SKM-1 (cell line): ENCODE results near the gene PMFBP1.
"Not testable (repeated sequence)": the region's sequence is repeated elsewhere in the genome, so short reads cannot be mapped to it uniquely, and the experiment has no call there.

Source experiments
- DNase-seq: peaks from one replicate; lab custom pipeline; 2025; ENCODE audit not compliant: unreplicated experiment; lab: John Stamatoyannopoulos, UW

PMFBP1 gene

GRCh38 chr16:72108353-72109102 lies 63.4 kb downstream of the PMFBP1 start:
- no peak for DNase-seq

- DNase-seq: no peak
Observed at GRCh38 chr16:72107371-72107770, 64.6 kb downstream of the PMFBP1 start.

- DNase-seq: no peak
Observed at GRCh38 chr16:72105978-72106377, 66.0 kb downstream of the PMFBP1 start.

GRCh38 chr16:72104905-72105304 lies 67.0 kb downstream of the PMFBP1 start:
- no peak for DNase-seq

GRCh38 chr16:72101195-72101594 lies 70.8 kb downstream of the PMFBP1 start:
- no peak for DNase-seq

GRCh38 chr16:72099377-72099818 lies 72.6 kb downstream of the PMFBP1 start:
- DNase-seq: peak; percentile 42

GRCh38 chr16:72098936-72099335 lies 73.0 kb downstream of the PMFBP1 start:
- DNase-seq: no peak

GRCh38 chr16:72094266-72094610 lies 77.7 kb downstream of the PMFBP1 start:
- DNase-seq: no peak

GRCh38 chr16:72093448-72094265 lies 78.3 kb downstream of the PMFBP1 start, which contains the start of the genes DHX38 and TXNL4B:
Gene DHX38, plus strand, starts transcription at chr16:72093847. Its CDS starts 2,311 bp downstream, at chr16:72096158.
Gene TXNL4B, minus strand, starts transcription at chr16:72093620. Its CDS starts 2,871 bp downstream, at chr16:72090749.
- peak; percentile 99 for DNase-seq

GRCh38 chr16:72092832-72093447 lies 79.0 kb downstream of the PMFBP1 start:
- DNase-seq: no peak

- no peak for DNase-seq
Observed at GRCh38 chr16:72091217-72091616, 80.7 kb downstream of the PMFBP1 start.

GRCh38 chr16:72085002-72085401 lies 87.0 kb downstream of the PMFBP1 start:
- DNase-seq: no peak

- DNase-seq: no peak
Observed at GRCh38 chr16:72084445-72084844, 87.5 kb downstream of the PMFBP1 start.

GRCh38 chr16:72083778-72084404 lies 88.1 kb downstream of the PMFBP1 start:
- DNase-seq: no peak

- not testable (repeated sequence) for DNase-seq
Observed at GRCh38 chr16:72076991-72077706, 94.8 kb downstream of the PMFBP1 start.

GRCh38 chr16:72075067-72075466 lies 96.9 kb downstream of the PMFBP1 start:
- not testable (repeated sequence) for DNase-seq

GRCh38 chr16:72073560-72074230 lies 98.3 kb downstream of the PMFBP1 start:
- no peak for DNase-seq

- DNase-seq: no peak
Observed at GRCh38 chr16:72072514-72073342, 99.2 kb downstream of the PMFBP1 start.
